GM18526 (cell line): ENCODE data around the gene SLC41A3.

Source experiments
- POLR2A ChIP-seq: IDR thresholded peaks from 3 replicates; pipeline ENCODE4 v1.6.1; 2011; ENCODE audit not compliant: insufficient read length; ENCODE audit errors: extremely low read depth

SLC41A3 gene

GRCh38 chr3:126103121-126104027 is 19.4 kb upstream of the SLC41A3 start:
- no peak for TF ChIP-seq POLR2A

- TF ChIP-seq POLR2A, result no peak
These were observed 18.6 kb upstream of the SLC41A3 start for GRCh38 chr3:126102530-126102951.

- no peak for TF ChIP-seq POLR2A
These were observed 18.1 kb upstream of the SLC41A3 start for GRCh38 chr3:126102011-126102410.

- TF ChIP-seq POLR2A, result no peak
These were observed 17.6 kb upstream of the SLC41A3 start for GRCh38 chr3:126101521-126101982.

- no peak for TF ChIP-seq POLR2A
These were observed 16.8 kb upstream of the SLC41A3 start for GRCh38 chr3:126100634-126101301.

- no peak for TF ChIP-seq POLR2A
These were observed 16.3 kb upstream of the SLC41A3 start for GRCh38 chr3:126100269-126100633.

- no peak for TF ChIP-seq POLR2A
These were observed 14.5 kb upstream of the SLC41A3 start for GRCh38 chr3:126098391-126098858.

- no peak for TF ChIP-seq POLR2A
These were observed 13.9 kb upstream of the SLC41A3 start for GRCh38 chr3:126097801-126098200.

GRCh38 chr3:126087552-126088175 is 3.7 kb upstream of the SLC41A3 start:
- no peak for TF ChIP-seq POLR2A

GRCh38 chr3:126085841-126086240 is 1.9 kb upstream of the SLC41A3 start:
- no peak for TF ChIP-seq POLR2A

- no peak for TF ChIP-seq POLR2A
These were observed 1.4 kb upstream of the SLC41A3 start for GRCh38 chr3:126085276-126085675.

GRCh38 chr3:126084768-126085180 is 850 bp upstream of the SLC41A3 start:
- TF ChIP-seq POLR2A, result no peak

- TF ChIP-seq POLR2A, result no peak
These were observed 412 bp downstream of the SLC41A3 start for GRCh38 chr3:126083511-126083912.

- TF ChIP-seq POLR2A, result no peak
These were observed 832 bp downstream of the SLC41A3 start for GRCh38 chr3:126083138-126083445.

- TF ChIP-seq POLR2A, result no peak
These were observed 1.4 kb downstream of the SLC41A3 start for GRCh38 chr3:126082362-126083137.
